H1 (cell line): ENCODE results near the gene MAS1. TPM values are rescaled to one million over a fixed set of nuclear protein-coding genes. Genes with fewer than 3 reads are reported as not detected.

Experiments used
- CBX5 ChIP-seq: fragments of 300-800, 300-1000 bp; sonication (generic); IDR thresholded peaks from 2 replicates; pipeline ENCODE4 v1.7.1; 2016; ENCODE audit warnings: antibody characterized with exemption, low read length, low read depth
- CHD1 ChIP-seq: IDR thresholded peaks from 2 replicates; pipeline ENCODE4 v1.6.1; 2012; ENCODE audit warnings: low read depth, low read length, improper control_type of control experiment
- CREB1 ChIP-seq: IDR thresholded peaks from 2 replicates; pipeline ENCODE4 v1.6.1; 2012; ENCODE audit warnings: inconsistent platforms
- NANOG ChIP-seq: IDR thresholded peaks from 2 replicates; pipeline ENCODE4 v1.6.1; 2011; ENCODE audit warnings: low read length, low read depth, mild to moderate bottlenecking, inconsistent platforms; ENCODE audit not compliant: insufficient read depth, poor library complexity, severe bottlenecking
- RXRA ChIP-seq: IDR thresholded peaks from 2 replicates; pipeline ENCODE4 v1.6.1; 2011; ENCODE audit warnings: low read depth, mild to moderate bottlenecking, low read length, moderate library complexity; ENCODE audit not compliant: insufficient read depth
- SAP30 ChIP-seq: fragments of 300-600 bp; sonication (generic); IDR thresholded peaks from 2 replicates; pipeline ENCODE4 v1.7.1; 2012; ENCODE audit warnings: low read length, moderate library complexity, mild to moderate bottlenecking, inconsistent platforms; ENCODE audit not compliant: insufficient read depth, insufficient replicate concordance
- SIRT6 ChIP-seq: IDR thresholded peaks from one replicate; pipeline ENCODE4 v1.7.1; 2012; ENCODE audit warnings: low read length, inconsistent platforms
- SIX5 ChIP-seq: IDR thresholded peaks from 2 replicates; pipeline ENCODE4 v1.6.1; 2011; ENCODE audit warnings: mild to moderate bottlenecking, low read depth, low read length
- TBP ChIP-seq: IDR thresholded peaks from 2 replicates; pipeline ENCODE4 v1.6.1; 2011; ENCODE audit warnings: low read depth, low read length, improper control_type of control experiment
- polyA plus RNA-seq, 7 experiments: library from polyadenylated mRNA; depleted of rRNA in 3 of 7; stranded (reverse) in 5 of 7; unstranded in 2 of 7; fragments of >200 nt in 5 of 7; fragments of 200-250 nt in 2 of 7; gene quantifications; 1 replicate in 5 of 7; 2 replicates in 1 of 7; 4 replicates in 1 of 7; pipeline versions ENCODE4 v1.2.1 to v1.2.3, GENCODE V29; 2011 to 2013; ENCODE audit warnings: missing spikeins in 2 of 7, mixed read lengths in 2 of 7
- total RNA-seq: library from RNA; stranded (reverse); fragmentation: NEBNext Ultra II Directional; extraction: Animal tissue kit (Norgen Biotek cat#: 25700); gene quantifications from 2 replicates; pipeline ENCODE4 v1.2.1, GENCODE V29; 2021
- TF ChIP-seq, protein P1 (sequence below): fragments of 300-600 bp; sonication (generic); IDR thresholded peaks from 2 replicates; pipeline ENCODE4 v1.7.1; 2012; ENCODE audit warnings: low read length, moderate library complexity, mild to moderate bottlenecking, inconsistent platforms; ENCODE audit not compliant: insufficient replicate concordance

The MAS1 gene
- total and polyA plus RNA-seq, 2 of the 8 experiments (the other 6 are each of a cell fraction or from before 2014, with no cell fraction given), result 0.02 TPM; not detected in 1

DNA sequence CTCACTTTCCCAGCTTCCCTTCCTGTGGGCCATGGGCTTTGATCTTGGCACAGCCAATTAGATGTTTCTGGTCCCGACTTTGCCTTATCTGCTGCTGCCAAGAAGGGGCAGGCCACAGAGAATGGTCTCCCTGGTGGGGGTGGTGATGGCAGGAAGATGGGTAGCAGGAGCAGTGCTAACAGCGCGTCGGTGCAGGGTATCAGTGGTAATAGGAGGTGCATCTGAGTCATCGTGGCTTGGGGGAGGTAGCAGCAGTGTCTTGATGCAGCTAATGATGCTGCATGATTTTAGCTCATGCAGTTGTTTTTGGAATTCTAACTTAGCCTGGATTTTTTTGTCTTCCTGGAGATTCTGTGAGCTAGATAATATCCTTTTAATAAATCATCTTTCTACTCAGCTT is 18.9 kb upstream of the MAS1 start (continued):
- TF ChIP-seq, protein P1, sequence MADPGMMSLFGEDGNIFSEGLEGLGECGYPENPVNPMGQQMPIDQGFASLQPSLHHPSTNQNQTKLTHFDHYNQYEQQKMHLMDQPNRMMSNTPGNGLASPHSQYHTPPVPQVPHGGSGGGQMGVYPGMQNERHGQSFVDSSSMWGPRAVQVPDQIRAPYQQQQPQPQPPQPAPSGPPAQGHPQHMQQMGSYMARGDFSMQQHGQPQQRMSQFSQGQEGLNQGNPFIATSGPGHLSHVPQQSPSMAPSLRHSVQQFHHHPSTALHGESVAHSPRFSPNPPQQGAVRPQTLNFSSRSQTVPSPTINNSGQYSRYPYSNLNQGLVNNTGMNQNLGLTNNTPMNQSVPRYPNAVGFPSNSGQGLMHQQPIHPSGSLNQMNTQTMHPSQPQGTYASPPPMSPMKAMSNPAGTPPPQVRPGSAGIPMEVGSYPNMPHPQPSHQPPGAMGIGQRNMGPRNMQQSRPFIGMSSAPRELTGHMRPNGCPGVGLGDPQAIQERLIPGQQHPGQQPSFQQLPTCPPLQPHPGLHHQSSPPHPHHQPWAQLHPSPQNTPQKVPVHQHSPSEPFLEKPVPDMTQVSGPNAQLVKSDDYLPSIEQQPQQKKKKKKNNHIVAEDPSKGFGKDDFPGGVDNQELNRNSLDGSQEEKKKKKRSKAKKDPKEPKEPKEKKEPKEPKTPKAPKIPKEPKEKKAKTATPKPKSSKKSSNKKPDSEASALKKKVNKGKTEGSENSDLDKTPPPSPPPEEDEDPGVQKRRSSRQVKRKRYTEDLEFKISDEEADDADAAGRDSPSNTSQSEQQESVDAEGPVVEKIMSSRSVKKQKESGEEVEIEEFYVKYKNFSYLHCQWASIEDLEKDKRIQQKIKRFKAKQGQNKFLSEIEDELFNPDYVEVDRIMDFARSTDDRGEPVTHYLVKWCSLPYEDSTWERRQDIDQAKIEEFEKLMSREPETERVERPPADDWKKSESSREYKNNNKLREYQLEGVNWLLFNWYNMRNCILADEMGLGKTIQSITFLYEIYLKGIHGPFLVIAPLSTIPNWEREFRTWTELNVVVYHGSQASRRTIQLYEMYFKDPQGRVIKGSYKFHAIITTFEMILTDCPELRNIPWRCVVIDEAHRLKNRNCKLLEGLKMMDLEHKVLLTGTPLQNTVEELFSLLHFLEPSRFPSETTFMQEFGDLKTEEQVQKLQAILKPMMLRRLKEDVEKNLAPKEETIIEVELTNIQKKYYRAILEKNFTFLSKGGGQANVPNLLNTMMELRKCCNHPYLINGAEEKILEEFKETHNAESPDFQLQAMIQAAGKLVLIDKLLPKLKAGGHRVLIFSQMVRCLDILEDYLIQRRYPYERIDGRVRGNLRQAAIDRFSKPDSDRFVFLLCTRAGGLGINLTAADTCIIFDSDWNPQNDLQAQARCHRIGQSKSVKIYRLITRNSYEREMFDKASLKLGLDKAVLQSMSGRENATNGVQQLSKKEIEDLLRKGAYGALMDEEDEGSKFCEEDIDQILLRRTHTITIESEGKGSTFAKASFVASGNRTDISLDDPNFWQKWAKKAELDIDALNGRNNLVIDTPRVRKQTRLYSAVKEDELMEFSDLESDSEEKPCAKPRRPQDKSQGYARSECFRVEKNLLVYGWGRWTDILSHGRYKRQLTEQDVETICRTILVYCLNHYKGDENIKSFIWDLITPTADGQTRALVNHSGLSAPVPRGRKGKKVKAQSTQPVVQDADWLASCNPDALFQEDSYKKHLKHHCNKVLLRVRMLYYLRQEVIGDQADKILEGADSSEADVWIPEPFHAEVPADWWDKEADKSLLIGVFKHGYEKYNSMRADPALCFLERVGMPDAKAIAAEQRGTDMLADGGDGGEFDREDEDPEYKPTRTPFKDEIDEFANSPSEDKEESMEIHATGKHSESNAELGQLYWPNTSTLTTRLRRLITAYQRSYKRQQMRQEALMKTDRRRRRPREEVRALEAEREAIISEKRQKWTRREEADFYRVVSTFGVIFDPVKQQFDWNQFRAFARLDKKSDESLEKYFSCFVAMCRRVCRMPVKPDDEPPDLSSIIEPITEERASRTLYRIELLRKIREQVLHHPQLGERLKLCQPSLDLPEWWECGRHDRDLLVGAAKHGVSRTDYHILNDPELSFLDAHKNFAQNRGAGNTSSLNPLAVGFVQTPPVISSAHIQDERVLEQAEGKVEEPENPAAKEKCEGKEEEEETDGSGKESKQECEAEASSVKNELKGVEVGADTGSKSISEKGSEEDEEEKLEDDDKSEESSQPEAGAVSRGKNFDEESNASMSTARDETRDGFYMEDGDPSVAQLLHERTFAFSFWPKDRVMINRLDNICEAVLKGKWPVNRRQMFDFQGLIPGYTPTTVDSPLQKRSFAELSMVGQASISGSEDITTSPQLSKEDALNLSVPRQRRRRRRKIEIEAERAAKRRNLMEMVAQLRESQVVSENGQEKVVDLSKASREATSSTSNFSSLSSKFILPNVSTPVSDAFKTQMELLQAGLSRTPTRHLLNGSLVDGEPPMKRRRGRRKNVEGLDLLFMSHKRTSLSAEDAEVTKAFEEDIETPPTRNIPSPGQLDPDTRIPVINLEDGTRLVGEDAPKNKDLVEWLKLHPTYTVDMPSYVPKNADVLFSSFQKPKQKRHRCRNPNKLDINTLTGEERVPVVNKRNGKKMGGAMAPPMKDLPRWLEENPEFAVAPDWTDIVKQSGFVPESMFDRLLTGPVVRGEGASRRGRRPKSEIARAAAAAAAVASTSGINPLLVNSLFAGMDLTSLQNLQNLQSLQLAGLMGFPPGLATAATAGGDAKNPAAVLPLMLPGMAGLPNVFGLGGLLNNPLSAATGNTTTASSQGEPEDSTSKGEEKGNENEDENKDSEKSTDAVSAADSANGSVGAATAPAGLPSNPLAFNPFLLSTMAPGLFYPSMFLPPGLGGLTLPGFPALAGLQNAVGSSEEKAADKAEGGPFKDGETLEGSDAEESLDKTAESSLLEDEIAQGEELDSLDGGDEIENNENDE, result no peak
- TF ChIP-seq CREB1 (no peak), NANOG (no peak), TBP (no peak), SIX5 (no peak), RXRA (no peak), CBX5 (no peak), CHD1 (no peak), SAP30 (no peak), SIRT6 (no peak)
